ENCODE results near the gene TRIM71. TPM values are rescaled to one million over a fixed set of nuclear protein-coding genes. Genes with fewer than 3 reads are reported as not detected.
"Not testable (repeated sequence)": the region's sequence is repeated elsewhere in the genome, so short reads cannot be mapped to it uniquely, and the experiment has no call there.

Gene TRIM71
- total and polyA plus RNA-seq, 2 donors: 0.09 TPM

- Histone ChIP-seq H3K27me3 (ENCODE audit: control insufficient read depth in 2 of 2, insufficient read depth in 1 of 2, low read length in 1 of 2) (no peaks in the 10 kb centered on the region), H3K4me1 (ENCODE audit: control insufficient read depth in 2 of 2, insufficient read depth in 2 of 2, low read length in 2 of 2) (peaks cover 11 to 24% of the 10 kb centered on the region in 2 donors), H3K9me3 (ENCODE audit: control insufficient read depth in 2 of 2, insufficient read depth in 1 of 2, low read length in 1 of 2) (peaks cover 0 to 5% of the 10 kb centered on the region in 2 donors), H3K36me3 (ENCODE audit: control insufficient read depth in 2 of 2, insufficient read depth in 2 of 2, low read length in 1 of 2) (no peaks in the 10 kb centered on the region), H3K27ac (ENCODE audit: low read depth in 1 of 2, low read length in 1 of 2) (no peak overlapping the region), H3K4me3 (ENCODE audit: low read length in 2 of 2) (no peak overlapping the region)
- 100% methylated on average over 1 of the region's 1 CpG for WGBS
- no peak for DNase-seq (ENCODE audit: low read depth in 6 of 9, low spot score in 9 of 9)
Measured at GRCh38 chr3:32844914-32845313, 27.1 kb downstream of the TRIM71 start.

DNA sequence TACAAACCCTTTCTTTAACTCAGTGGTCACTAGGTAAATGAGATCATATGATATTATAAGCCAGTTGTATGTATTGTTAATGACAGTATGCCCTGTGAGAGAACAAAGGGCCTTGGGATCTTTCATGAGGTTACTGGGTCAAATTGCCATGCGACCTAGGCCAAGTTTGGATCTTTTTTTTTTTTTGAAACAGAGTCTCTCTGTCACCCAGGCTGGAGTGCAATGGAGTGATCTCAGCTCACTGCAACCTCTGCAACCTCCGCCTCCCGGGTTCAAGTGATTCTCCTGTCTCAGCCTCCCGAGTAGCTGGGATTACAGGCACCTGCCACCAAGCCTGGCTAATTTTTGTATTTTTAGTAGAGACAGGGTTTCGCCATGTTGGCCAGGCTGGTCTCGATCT lies 27.7 kb downstream of the TRIM71 start:
- 91% methylated on average over 6 of the region's 6 CpGs for WGBS
- not testable (repeated sequence) for H3K4me3 ChIP-seq (ENCODE audit: low read length in 2 of 2); H3K27ac ChIP-seq (ENCODE audit: low read depth in 1 of 2, low read length in 1 of 2); H3K9me3 ChIP-seq (ENCODE audit: control insufficient read depth in 2 of 2, insufficient read depth in 1 of 2, low read length in 1 of 2); DNase-seq (ENCODE audit: low read depth in 6 of 9, low spot score in 9 of 9); H3K36me3 ChIP-seq (ENCODE audit: control insufficient read depth in 2 of 2, insufficient read depth in 2 of 2, low read length in 1 of 2); H3K27me3 ChIP-seq (ENCODE audit: control insufficient read depth in 2 of 2, insufficient read depth in 1 of 2, low read length in 1 of 2)
- peaks cover 11 to 26% of the 10 kb centered on the region in 2 donors for H3K4me1 ChIP-seq (ENCODE audit: control insufficient read depth in 2 of 2, insufficient read depth in 2 of 2, low read length in 2 of 2)

- H3K36me3 ChIP-seq (ENCODE audit: control insufficient read depth in 2 of 2, insufficient read depth in 2 of 2, low read length in 1 of 2); H3K9me3 ChIP-seq (ENCODE audit: control insufficient read depth in 2 of 2, insufficient read depth in 1 of 2, low read length in 1 of 2); DNase-seq (ENCODE audit: low read depth in 6 of 9, low spot score in 9 of 9); H3K27ac ChIP-seq (ENCODE audit: low read depth in 1 of 2, low read length in 1 of 2); H3K4me3 ChIP-seq (ENCODE audit: low read length in 2 of 2); H3K27me3 ChIP-seq (ENCODE audit: control insufficient read depth in 2 of 2, insufficient read depth in 1 of 2, low read length in 1 of 2): not testable (repeated sequence)
- WGBS: 94% methylated on average over 15 of the region's 15 CpGs
- peaks cover 11 to 22% of the 10 kb centered on the region in 2 donors for H3K4me1 ChIP-seq (ENCODE audit: control insufficient read depth in 2 of 2, insufficient read depth in 2 of 2, low read length in 2 of 2)
Measured at GRCh38 chr3:32847045-32847444, 29.2 kb downstream of the TRIM71 start.

DNA sequence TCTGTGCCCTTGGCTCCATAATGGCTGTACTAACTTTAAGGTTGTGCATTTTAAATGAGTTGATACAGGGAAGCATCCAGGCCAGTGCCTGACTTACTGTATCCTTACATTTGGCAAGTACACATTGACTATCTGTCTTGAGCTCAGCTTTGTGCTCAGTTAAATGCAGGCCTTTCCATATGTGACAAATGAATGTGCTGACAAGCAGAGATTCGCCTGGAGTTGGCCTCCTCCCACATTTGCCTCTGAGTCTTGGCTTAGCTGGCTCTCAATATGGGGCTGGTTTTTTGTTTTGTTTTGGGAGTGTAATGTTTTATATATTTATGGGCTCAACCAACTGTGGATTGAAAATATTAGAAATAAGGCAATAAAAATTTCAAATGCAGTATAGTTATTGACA lies 29.7 kb downstream of the TRIM71 start:
- peaks cover 0 to 5% of the 10 kb centered on the region in 2 donors for H3K9me3 ChIP-seq (ENCODE audit: control insufficient read depth in 2 of 2, insufficient read depth in 1 of 2, low read length in 1 of 2)
- H3K27me3 ChIP-seq (ENCODE audit: control insufficient read depth in 2 of 2, insufficient read depth in 1 of 2, low read length in 1 of 2): no peaks in the 10 kb centered on the region
- 96% methylated on average over 1 of the region's 1 CpG for WGBS
- H3K27ac ChIP-seq (ENCODE audit: low read depth in 1 of 2, low read length in 1 of 2): no peak overlapping the region
- peaks cover 6 to 17% of the 10 kb centered on the region in 2 donors for H3K4me1 ChIP-seq (ENCODE audit: control insufficient read depth in 2 of 2, insufficient read depth in 2 of 2, low read length in 2 of 2)
- no peaks in the 10 kb centered on the region for H3K36me3 ChIP-seq (ENCODE audit: control insufficient read depth in 2 of 2, insufficient read depth in 2 of 2, low read length in 1 of 2)
- no peak overlapping the region for H3K4me3 ChIP-seq (ENCODE audit: low read length in 2 of 2)
- DNase-seq (ENCODE audit: low read depth in 6 of 9, low spot score in 9 of 9): no peak

- Histone ChIP-seq H3K27ac (ENCODE audit: low read depth in 1 of 2, low read length in 1 of 2) (no peak overlapping the region), H3K9me3 (ENCODE audit: control insufficient read depth in 2 of 2, insufficient read depth in 1 of 2, low read length in 1 of 2) (no peaks in the 10 kb centered on the region), H3K27me3 (ENCODE audit: control insufficient read depth in 2 of 2, insufficient read depth in 1 of 2, low read length in 1 of 2) (no peaks in the 10 kb centered on the region), H3K36me3 (ENCODE audit: control insufficient read depth in 2 of 2, insufficient read depth in 2 of 2, low read length in 1 of 2) (no peaks in the 10 kb centered on the region), H3K4me3 (ENCODE audit: low read length in 2 of 2) (no peak overlapping the region), H3K4me1 (ENCODE audit: control insufficient read depth in 2 of 2, insufficient read depth in 2 of 2, low read length in 2 of 2) (peaks cover 1 to 10% of the 10 kb centered on the region in 2 donors)
- no peak for DNase-seq (ENCODE audit: low read depth in 6 of 9, low spot score in 9 of 9)
- 88% methylated on average over 4 of the region's 4 CpGs for WGBS
Measured at GRCh38 chr3:32848215-32848614, 30.4 kb downstream of the TRIM71 start.

DNA sequence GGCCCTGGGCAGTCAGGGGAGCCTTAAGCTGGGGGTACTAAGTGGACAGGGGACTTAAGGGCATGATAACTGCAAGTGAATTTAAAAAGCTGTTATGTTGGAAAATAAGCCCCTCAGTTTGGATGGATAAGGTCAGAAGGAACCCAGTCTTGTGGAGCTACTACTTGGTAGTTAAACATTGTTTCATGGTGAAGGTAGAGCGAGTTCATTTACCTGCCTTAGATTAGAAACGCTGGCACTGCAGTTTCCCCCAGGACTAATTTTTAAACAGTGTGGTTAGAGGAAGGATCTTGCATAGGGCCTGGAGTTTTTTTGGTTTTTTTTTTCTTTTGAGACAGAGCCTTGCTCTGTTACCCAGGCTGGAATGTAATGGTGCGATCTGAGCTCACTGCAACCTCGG lies 31.2 kb downstream of the TRIM71 start:
- H3K27ac ChIP-seq (ENCODE audit: low read depth in 1 of 2, low read length in 1 of 2): no peak overlapping the region
- no peak for DNase-seq (ENCODE audit: low read depth in 6 of 9, low spot score in 9 of 9)
- no peak overlapping the region for H3K4me3 ChIP-seq (ENCODE audit: low read length in 2 of 2)
- peaks cover 0 to 7% of the 10 kb centered on the region in 2 donors for H3K4me1 ChIP-seq (ENCODE audit: control insufficient read depth in 2 of 2, insufficient read depth in 2 of 2, low read length in 2 of 2)
- no peaks in the 10 kb centered on the region for H3K36me3 ChIP-seq (ENCODE audit: control insufficient read depth in 2 of 2, insufficient read depth in 2 of 2, low read length in 1 of 2)
- H3K27me3 ChIP-seq (ENCODE audit: control insufficient read depth in 2 of 2, insufficient read depth in 1 of 2, low read length in 1 of 2): no peaks in the 10 kb centered on the region
- H3K9me3 ChIP-seq (ENCODE audit: control insufficient read depth in 2 of 2, insufficient read depth in 1 of 2, low read length in 1 of 2): no peaks in the 10 kb centered on the region
- WGBS: 87% methylated on average over 4 of the region's 4 CpGs

GRCh38 chr3:32850226-32850625 lies 32.4 kb downstream of the TRIM71 start:
- no peak for DNase-seq (ENCODE audit: low read depth in 6 of 9, low spot score in 9 of 9)
- H3K4me3 ChIP-seq (ENCODE audit: low read length in 2 of 2): no peak overlapping the region
- WGBS: 96% methylated on average over 3 of the region's 3 CpGs

DNA sequence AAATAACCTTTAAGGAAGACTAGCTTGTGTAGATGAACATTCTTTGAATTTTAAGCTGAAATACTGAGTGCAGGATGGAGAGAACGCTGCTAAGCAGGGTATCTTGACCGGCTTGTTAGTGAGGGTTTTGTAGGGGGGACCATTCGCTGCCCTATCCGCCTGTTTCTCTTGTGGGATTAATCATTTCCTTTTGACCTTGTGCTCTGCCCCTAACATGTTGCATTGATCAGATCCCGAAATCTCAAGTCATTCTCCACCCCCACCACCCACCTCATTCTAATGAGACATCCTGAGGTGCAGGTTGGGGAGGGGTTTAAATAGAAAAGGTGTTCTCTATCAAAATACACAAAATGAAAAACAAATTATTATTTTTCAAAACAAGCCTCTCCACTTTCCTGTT lies 32.8 kb downstream of the TRIM71 start:
- WGBS: 96% methylated on average over 5 of the region's 5 CpGs

More at GRCh38 chr3:32850226-32850625, 32.4 kb downstream of the TRIM71 start:
- Histone ChIP-seq H3K9me3 (ENCODE audit: control insufficient read depth in 2 of 2, insufficient read depth in 1 of 2, low read length in 1 of 2) (no peaks in the 10 kb centered on the region), H3K36me3 (ENCODE audit: control insufficient read depth in 2 of 2, insufficient read depth in 2 of 2, low read length in 1 of 2) (no peaks in the 10 kb centered on the region), H3K27me3 (ENCODE audit: control insufficient read depth in 2 of 2, insufficient read depth in 1 of 2, low read length in 1 of 2) (no peaks in the 10 kb centered on the region), H3K27ac (ENCODE audit: low read depth in 1 of 2, low read length in 1 of 2) (no peak overlapping the region), H3K4me1 (ENCODE audit: control insufficient read depth in 2 of 2, insufficient read depth in 2 of 2, low read length in 2 of 2) (peaks cover 0 to 6% of the 10 kb centered on the region in 2 donors)

GRCh38 chr3:32852146-32852545 lies 34.3 kb downstream of the TRIM71 start:
- no peaks in the 10 kb centered on the region for H3K9me3 ChIP-seq (ENCODE audit: control insufficient read depth in 2 of 2, insufficient read depth in 1 of 2, low read length in 1 of 2)
- no peak overlapping the region for H3K4me3 ChIP-seq (ENCODE audit: low read length in 2 of 2)
- H3K36me3 ChIP-seq (ENCODE audit: control insufficient read depth in 2 of 2, insufficient read depth in 2 of 2, low read length in 1 of 2): no peaks in the 10 kb centered on the region
- H3K27me3 ChIP-seq (ENCODE audit: control insufficient read depth in 2 of 2, insufficient read depth in 1 of 2, low read length in 1 of 2): no peaks in the 10 kb centered on the region
- WGBS: 97% methylated on average over 4 of the region's 4 CpGs
- H3K4me1 ChIP-seq (ENCODE audit: control insufficient read depth in 2 of 2, insufficient read depth in 2 of 2, low read length in 2 of 2): peaks cover 0 to 3% of the 10 kb centered on the region in 2 donors
- no peak for DNase-seq (ENCODE audit: low read depth in 6 of 9, low spot score in 9 of 9)
- no peak overlapping the region for H3K27ac ChIP-seq (ENCODE audit: low read depth in 1 of 2, low read length in 1 of 2)

More for the DNA sequence above, 32.8 kb downstream of the TRIM71 start:
- no peak overlapping the region for H3K27ac ChIP-seq (ENCODE audit: low read depth in 1 of 2, low read length in 1 of 2)
- no peak overlapping the region for H3K4me3 ChIP-seq (ENCODE audit: low read length in 2 of 2)
- no peaks in the 10 kb centered on the region for H3K9me3 ChIP-seq (ENCODE audit: control insufficient read depth in 2 of 2, insufficient read depth in 1 of 2, low read length in 1 of 2)
- DNase-seq (ENCODE audit: low read depth in 6 of 9, low spot score in 9 of 9): no peak
- no peaks in the 10 kb centered on the region for H3K27me3 ChIP-seq (ENCODE audit: control insufficient read depth in 2 of 2, insufficient read depth in 1 of 2, low read length in 1 of 2)
- no peaks in the 10 kb centered on the region for H3K36me3 ChIP-seq (ENCODE audit: control insufficient read depth in 2 of 2, insufficient read depth in 2 of 2, low read length in 1 of 2)
- H3K4me1 ChIP-seq (ENCODE audit: control insufficient read depth in 2 of 2, insufficient read depth in 2 of 2, low read length in 2 of 2): peaks cover 0 to 3% of the 10 kb centered on the region in 2 donors

All from thymus (tissue), 11 donors.